Pancreas (tissue), 10 donors: ENCODE measurements around the gene ZKSCAN3. TPM values are rescaled to one million over a fixed set of nuclear protein-coding genes. Genes with fewer than 3 reads are reported as not detected.

Experiments used
- ATAC-seq, 4 donors: fragments of 200-7000 bp; cut with Tn5 transposase; one replicate each; pipeline versions ENCODE4 v1.8.0 to v1.9.1; 2020; ENCODE audit warnings: mild to moderate bottlenecking in 4 of 4, moderate library complexity in 4 of 4
- DNase-seq, 6 donors: peaks; one replicate each; pipeline ENCODE4 v3.0.0-alpha.2; 2020
- FAIRE-seq: peaks from 2 replicates; lab custom pipeline; 2012; peaks lifted over from hg19 to GRCh38; lab: Jason Lieb, UNC
- H3K27ac ChIP-seq, 4 donors: fragments of 200-600 bp; sonication (generic); 1 replicate in 3 of 4; 2 replicates in 1 of 4; pipeline versions ENCODE4 v1.5.0 to v1.8.0; 2020
- H3K27me3 ChIP-seq, 4 donors: fragments of 200-600 bp; one replicate each; pipeline ENCODE4 v1.8.0; 2021
- H3K36me3 ChIP-seq, 3 donors: fragments of 200-600 bp; sonication (generic) in 1 of 3; one replicate each; pipeline versions ENCODE4 v1.5.0 to v1.8.0; 2020 to 2021
- H3K4me1 ChIP-seq, 3 donors: fragments of 200-600 bp; one replicate each; pipeline ENCODE4 v1.8.0; 2021
- H3K4me3 ChIP-seq, 4 donors: fragments of 200-600 bp; sonication (generic) in 2 of 4; one replicate each; pipeline versions ENCODE4 v1.5.0 to v1.8.0; 2020 to 2021
- H3K9me3 ChIP-seq, 4 donors: fragments of 200-600 bp; one replicate each; pipeline ENCODE4 v1.8.0; 2021
- CTCF ChIP-seq, 4 donors: fragments of 200-600 bp; sonication (generic) in 3 of 4; IDR thresholded peaks; one replicate each; pipeline versions ENCODE4 v1.5.0 to v1.8.0; 2021; ENCODE audit warnings: antibody characterized with exemption in 4 of 4
- WGBS, 2 donors: extraction: QIAGEN DNeasy Blood & Tissue Kit; methylation state at CpG; one replicate each; pipeline ENCODE4 v1.1.7; 2013; 5-methylcytosine and 5-hydroxymethylcytosine counted together
- intact Hi-C, 3 donors: fragments of 100-400 bp; cut with DNase I; formaldehyde crosslinking; loops; one replicate each; pipeline versions ENCODE4 v1.11.1 to v1.14.2; 2022
- polyA plus RNA-seq, 2 donors: library from polyadenylated mRNA; stranded (reverse); fragments of 200-250 nt; gene quantifications; one replicate each; pipeline ENCODE4 v1.2.3, GENCODE V29; 2013
- total RNA-seq, 6 donors: library from RNA; stranded (reverse); fragmentation: NEBNext Ultra II Directional in 4 of 6; extraction: Animal tissue kit (Norgen Biotek cat#: 25700) in 4 of 6; gene quantifications; one replicate each; pipeline versions ENCODE4 v1.2.1 to v1.2.4, GENCODE V29; 2021 to 2023
- donor health status: healthy with polysubstance abuse.
- donor health status: DM: no; HTN: no; CAD: no; lungs with moderate emphysema.
- donor health status: DM: no; HTN: no; CAD: no.
- donor health status: control.
- donor health status: control.
- donor health status: Bipolar disorder and iron deficiency.
- donor health status: DM: yes; HTN: yes; CAD: no.
- donor health status: DM: no; HTN: no; CAD: no.
- donor health status: DM: no; HTN: no; CAD: no.
- donor health status: DM: yes; HTN: yes; CAD: no.

The ZKSCAN3 gene
- total and polyA plus RNA-seq, 8 donors: 1.2 to 5.0 (median 1.9) TPM

- no peak for TF ChIP-seq CTCF (IDR thresholded peaks at IDR 0.05)
- DNase-seq: no peak
- Histone ChIP-seq H3K27ac (peak overlapping the region; percentile 2 to 66 (median 56)), H3K27me3 (no peaks in the 10 kb centered on the region), H3K9me3 (no peaks in the 10 kb centered on the region), H3K36me3 (no peaks in the 10 kb centered on the region), H3K4me1 (peaks cover 0 to 10% (median 9%) of the 10 kb centered on the region in 3 donors), H3K4me3 (peak overlapping the region; percentile 55 to 61 (median 60))
- intact Hi-C loops: no loop called here
- 0 to 1% methylated on average over 9 of the region's 9 CpGs for WGBS, 2 donors
- ATAC-seq: peak in 1 of 4 donors; percentile 34
- no peak for FAIRE-seq
These were observed 329 bp upstream of the ZKSCAN3 start for GRCh38 chr6:28349344-28349891.

GRCh38 chr6:28351087-28351486 lies 1.3 kb downstream of the ZKSCAN3 start:
- H3K4me3 ChIP-seq: peak overlapping the region in 2 of 4 donors; percentile 55 to 59
- WGBS, 2 donors: 35% methylated on average over 2 of the region's 2 CpGs
- H3K27ac ChIP-seq: peak overlapping the region in 3 of 4 donors; percentile 9 to 17 (median 10)
- no peaks in the 10 kb centered on the region for H3K36me3 ChIP-seq
- DNase-seq (no peak), ATAC-seq (peak in 1 of 4 donors; percentile 7), FAIRE-seq (no peak)
- peaks cover 6 to 15% (median 14%) of the 10 kb centered on the region in 3 donors for H3K4me1 ChIP-seq
- no peak for TF ChIP-seq CTCF (IDR thresholded peaks at IDR 0.05)
- H3K9me3 ChIP-seq: no peaks in the 10 kb centered on the region
- intact Hi-C loops: no loop called here
- no peaks in the 10 kb centered on the region for H3K27me3 ChIP-seq

- peak overlapping the region in 2 of 4 donors; percentile 55 to 59 for H3K4me3 ChIP-seq
- FAIRE-seq (no peak), DNase-seq (no peak), ATAC-seq (no peak)
- peak overlapping the region in 2 of 4 donors; percentile 9 to 17 for H3K27ac ChIP-seq
- 36 to 56% methylated on average over 2 of the region's 2 CpGs for WGBS, 2 donors
- H3K9me3 ChIP-seq: no peaks in the 10 kb centered on the region
- TF ChIP-seq CTCF (IDR thresholded peaks at IDR 0.05): no peak
- intact Hi-C loops: no loop called here
- peaks cover 8 to 15% (median 14%) of the 10 kb centered on the region in 3 donors for H3K4me1 ChIP-seq
- no peaks in the 10 kb centered on the region for H3K27me3 ChIP-seq
- no peaks in the 10 kb centered on the region for H3K36me3 ChIP-seq
These were observed 1.8 kb downstream of the ZKSCAN3 start for GRCh38 chr6:28351493-28351925.

GRCh38 chr6:28353356-28353755 lies 3.6 kb downstream of the ZKSCAN3 start:
- intact Hi-C loops: no loop called here
- DNase-seq (no peak), FAIRE-seq (no peak), ATAC-seq (no peak)
- peak overlapping the region in 3 of 4 donors; percentile 2 to 36 (median 22) for H3K4me3 ChIP-seq
- no peaks in the 10 kb centered on the region for H3K9me3 ChIP-seq
- H3K4me1 ChIP-seq: peaks cover 9 to 15% (median 14%) of the 10 kb centered on the region in 3 donors
- TF ChIP-seq CTCF (IDR thresholded peaks at IDR 0.05): no peak
- no peaks in the 10 kb centered on the region for H3K27me3 ChIP-seq
- H3K36me3 ChIP-seq: no peaks in the 10 kb centered on the region
- 52 to 77% methylated on average over 3 of the region's 3 CpGs for WGBS, 2 donors
- H3K27ac ChIP-seq: peak overlapping the region in 3 of 4 donors; percentile 68 to 80 (median 71)
